Hypothalamus (tissue), 51 donors: Measurements from ENCODE around the gene USP53.
"Not testable (repeated sequence)": the region's sequence is repeated elsewhere in the genome, so short reads cannot be mapped to it uniquely, and the experiment has no call there.

ENCODE experiments used
- DNase-seq, 51 donors: peaks; one replicate each; lab custom pipeline; 2025; lab: John Stamatoyannopoulos, UW

Gene USP53

GRCh38 chr4:119227690-119228089 is 15.2 kb downstream of the USP53 start:
- no peak for DNase-seq

GRCh38 chr4:119228406-119228805 is 15.9 kb downstream of the USP53 start:
- no peak for DNase-seq

GRCh38 chr4:119229908-119230687 is 17.6 kb downstream of the USP53 start:
- DNase-seq, result no peak

GRCh38 chr4:119231491-119231890 is 19.0 kb downstream of the USP53 start:
- no peak for DNase-seq

GRCh38 chr4:119232286-119232685 is 19.8 kb downstream of the USP53 start:
- no peak for DNase-seq

GRCh38 chr4:119233191-119233590 is 20.7 kb downstream of the USP53 start:
- no peak for DNase-seq

- no peak for DNase-seq
These were observed 21.2 kb downstream of the USP53 start for GRCh38 chr4:119233750-119234149.

GRCh38 chr4:119237201-119237600 is 24.7 kb downstream of the USP53 start:
- no peak for DNase-seq

- DNase-seq, result no peak
These were observed 25.1 kb downstream of the USP53 start for GRCh38 chr4:119237642-119238041.

GRCh38 chr4:119238068-119238722 is 25.7 kb downstream of the USP53 start:
- no peak for DNase-seq

- DNase-seq, result no peak
These were observed 27.6 kb downstream of the USP53 start for GRCh38 chr4:119240128-119240527.

- DNase-seq, result no peak
These were observed 28.1 kb downstream of the USP53 start for GRCh38 chr4:119240568-119240967.

GRCh38 chr4:119242417-119242816 is 29.9 kb downstream of the USP53 start:
- DNase-seq, result no peak

GRCh38 chr4:119243868-119244267 is 31.4 kb downstream of the USP53 start:
- DNase-seq, result no peak

GRCh38 chr4:119244344-119244743 is 31.8 kb downstream of the USP53 start:
- no peak for DNase-seq

- DNase-seq, result no peak
These were observed 32.3 kb downstream of the USP53 start for GRCh38 chr4:119244832-119245231.

- DNase-seq, result no peak
These were observed 33.7 kb downstream of the USP53 start for GRCh38 chr4:119246177-119246733.

- not testable (repeated sequence) for DNase-seq
These were observed 38.5 kb downstream of the USP53 start for GRCh38 chr4:119251037-119251436.

- DNase-seq, result not testable (repeated sequence)
These were observed 42.7 kb downstream of the USP53 start for GRCh38 chr4:119255223-119255622.

- DNase-seq, result no peak
These were observed 48.0 kb downstream of the USP53 start for GRCh38 chr4:119260528-119260927.

- DNase-seq, result no peak
These were observed 49.5 kb downstream of the USP53 start for GRCh38 chr4:119261986-119262385.

GRCh38 chr4:119264743-119265142 is 52.2 kb downstream of the USP53 start:
- DNase-seq, result no peak
